ENCODE measurements around the gene GFOD2.

The GFOD2 gene

DNA sequence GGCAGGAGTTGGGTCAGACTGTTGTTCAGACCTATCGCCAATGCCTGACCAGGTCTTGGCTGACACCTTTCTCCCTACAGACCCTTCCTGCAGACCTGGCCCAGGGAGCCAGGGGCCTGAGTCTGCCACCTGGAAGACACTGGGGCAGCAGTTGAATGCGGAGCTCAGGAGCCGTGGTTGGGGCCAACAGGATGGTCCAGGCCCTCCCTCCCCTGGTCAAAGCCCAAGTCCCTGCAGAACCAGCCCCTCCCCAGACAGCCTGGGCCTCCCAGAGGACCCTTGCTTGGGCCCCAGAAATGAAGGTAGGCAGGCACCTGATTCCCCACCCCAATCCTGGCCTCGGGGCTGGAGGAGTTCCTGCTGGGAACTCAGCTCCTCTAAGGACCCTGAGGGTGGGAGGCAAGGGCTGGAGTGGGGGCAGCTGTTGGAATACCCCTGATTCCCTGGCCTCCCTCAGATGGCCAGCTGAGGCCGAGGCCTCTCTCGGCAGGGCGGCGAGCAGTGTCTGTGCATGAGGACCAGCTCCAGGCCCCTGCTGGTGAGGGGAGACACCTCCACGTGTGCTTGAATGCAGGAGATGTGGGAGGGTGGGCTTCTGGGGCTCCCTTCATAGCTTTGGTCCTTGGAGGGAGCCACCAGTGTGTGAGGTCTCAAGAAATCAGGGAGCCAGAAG lies 62.6 kb downstream of the GFOD2 start:
- DNase-seq, result no peak

DNA sequence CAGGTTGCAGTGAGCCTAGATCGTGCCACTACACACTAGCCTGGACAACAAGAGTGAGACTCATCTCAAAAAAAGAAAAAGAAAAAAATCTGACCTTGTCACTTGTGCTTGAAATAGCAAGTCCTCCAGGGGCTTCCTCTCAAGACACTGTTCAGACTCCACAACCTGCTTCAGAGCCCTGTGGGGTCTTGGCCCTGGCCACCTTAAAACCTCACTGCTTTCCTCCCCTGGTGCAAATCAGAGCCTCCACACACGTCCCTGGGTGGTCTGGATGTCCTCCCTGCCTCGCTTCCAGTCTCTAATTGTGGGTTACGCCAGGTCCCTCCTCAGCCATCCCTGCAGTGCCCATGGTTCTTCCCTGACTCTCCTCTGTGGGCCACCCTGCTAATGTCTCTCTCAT lies 63.8 kb downstream of the GFOD2 start:
- no peak for DNase-seq

DNA sequence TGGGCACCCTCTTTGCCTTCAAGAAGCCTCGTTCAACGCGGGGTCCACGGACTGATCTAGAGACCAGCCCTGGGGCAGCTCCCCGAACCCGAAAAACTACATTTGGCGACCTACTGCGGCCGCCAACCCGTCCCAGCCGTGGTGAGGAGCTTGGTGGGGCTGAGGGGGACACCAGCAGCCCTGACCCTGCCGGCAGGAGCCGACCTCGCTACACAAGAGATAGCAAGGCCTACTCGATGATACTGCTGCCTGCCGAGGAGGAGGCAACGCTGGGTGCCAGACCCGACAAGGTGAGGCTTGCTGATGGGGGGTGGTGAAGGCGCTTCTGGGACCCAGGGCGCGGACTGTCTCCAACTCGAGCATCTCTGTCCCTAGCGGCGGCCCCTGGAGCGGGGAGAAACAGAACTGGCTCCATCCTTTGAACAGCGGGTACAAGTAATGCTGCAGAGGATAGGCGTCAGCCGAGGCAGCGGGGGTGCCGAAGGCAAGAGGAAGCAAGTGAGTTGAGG lies 64.7 kb downstream of the GFOD2 start:
- DNase-seq, result no peak

DNA sequence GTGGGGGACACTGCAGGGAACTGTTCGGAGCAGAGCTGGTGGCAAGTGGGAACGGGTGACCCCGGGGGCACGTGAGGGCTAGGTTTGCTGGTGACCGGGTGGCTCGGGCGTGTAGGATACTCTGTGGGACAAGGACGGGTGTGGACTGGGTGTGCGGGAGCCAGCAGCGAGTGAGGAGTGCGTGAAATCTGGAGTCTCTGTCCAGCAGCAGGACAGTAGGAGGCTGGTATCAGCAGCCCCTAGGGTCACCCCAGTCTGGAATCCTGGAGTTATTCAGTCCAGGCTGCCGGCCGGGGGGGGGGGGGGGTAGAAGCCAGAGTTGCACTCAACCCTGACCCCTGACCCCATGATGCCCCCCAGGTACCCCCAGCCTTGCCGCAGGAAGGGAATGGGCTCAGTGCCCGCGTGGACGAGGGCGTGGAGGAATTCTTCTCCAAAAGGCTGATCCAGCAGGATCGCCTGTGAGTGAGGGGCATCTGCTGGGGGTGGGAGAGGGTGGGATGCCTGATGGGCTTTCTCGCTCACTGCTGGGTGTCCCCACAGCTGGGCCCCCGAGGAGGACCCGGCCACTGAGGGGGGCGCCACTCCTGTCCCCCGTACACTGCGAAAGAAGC lies 65.2 kb downstream of the GFOD2 start:
- no peak for DNase-seq

DNA sequence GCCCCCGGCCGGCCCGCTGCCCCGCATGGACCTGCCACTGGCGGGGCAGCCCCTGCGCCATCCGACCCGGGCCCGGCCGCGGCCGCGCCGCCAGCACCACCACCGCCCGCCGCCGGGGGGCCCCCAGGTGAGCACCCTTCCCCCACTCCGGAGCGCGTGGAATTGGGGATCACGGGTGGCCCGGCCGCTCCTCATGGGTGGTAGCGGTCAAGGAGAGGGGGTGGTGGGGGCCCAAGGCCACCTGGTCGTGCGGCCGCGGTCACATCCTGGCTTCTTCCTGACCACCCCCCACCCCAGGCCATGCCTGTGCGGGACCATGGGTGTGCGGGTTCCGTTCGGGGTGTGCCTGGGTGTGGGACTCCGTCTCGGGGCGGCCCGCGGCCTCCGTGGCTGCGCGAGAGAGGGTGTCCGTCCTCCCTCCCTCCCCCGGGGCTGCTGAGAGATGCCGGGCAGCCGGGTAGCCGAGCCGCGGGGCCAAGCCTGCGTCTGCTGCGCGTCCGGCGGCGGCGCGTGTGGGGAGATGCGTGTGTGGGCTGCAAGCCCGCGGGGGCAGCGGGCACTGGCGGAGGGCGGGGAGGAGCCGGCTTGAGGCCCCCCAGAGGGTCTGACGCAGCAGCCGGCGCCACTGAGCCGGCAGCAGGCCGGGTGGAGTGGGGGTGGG lies 65.9 kb downstream of the GFOD2 start:
- no peak for DNase-seq

DNA sequence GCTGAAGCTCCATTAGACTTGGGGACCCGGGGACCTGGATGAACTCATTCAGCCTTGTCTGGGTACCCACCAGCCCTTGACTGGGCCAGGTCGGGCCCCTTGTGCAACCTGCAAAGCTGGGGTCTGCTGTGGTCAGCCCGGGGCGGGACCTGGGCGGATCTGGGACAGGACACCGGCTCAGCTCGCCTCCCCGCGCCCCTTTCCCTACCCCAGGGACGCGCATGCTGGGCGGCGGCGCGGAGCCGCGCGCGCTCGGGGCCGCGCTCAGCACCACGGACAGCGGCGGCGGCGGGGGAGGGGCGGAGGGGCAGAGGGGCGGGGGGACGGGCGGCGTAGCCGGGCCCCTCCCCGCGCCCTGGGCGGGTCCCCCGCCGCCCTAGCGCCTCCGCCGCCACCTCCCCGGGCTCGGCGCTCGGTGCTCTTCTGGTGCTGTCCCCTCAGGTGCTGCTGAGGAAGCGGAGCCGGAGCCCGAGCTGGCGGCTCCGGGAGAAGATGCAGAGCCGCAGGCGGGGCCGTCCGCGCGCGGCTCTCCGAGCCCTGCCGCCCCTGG lies 66.5 kb downstream of the GFOD2 start:
- DNase-seq, result no peak

DNA sequence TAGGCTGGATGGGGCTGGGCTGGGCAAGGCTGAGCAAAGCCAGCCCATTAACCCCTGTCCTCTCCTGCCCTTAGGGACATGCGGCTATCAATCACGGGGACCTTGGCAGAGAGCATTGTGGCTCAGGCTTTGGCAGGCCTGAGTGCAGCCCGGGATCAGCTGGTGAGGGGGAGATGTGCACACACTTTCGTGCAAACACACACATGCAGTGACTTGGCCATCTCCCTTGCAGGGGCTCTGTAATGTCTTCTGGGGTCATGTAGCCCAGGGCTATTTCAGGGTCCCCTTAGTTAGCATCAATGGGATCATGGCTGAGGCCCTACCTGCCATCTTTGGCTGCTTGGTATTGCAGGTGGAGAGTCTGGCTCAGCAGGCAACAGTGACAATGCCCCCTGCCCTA lies 67.3 kb downstream of the GFOD2 start:
- no peak for DNase-seq

DNA sequence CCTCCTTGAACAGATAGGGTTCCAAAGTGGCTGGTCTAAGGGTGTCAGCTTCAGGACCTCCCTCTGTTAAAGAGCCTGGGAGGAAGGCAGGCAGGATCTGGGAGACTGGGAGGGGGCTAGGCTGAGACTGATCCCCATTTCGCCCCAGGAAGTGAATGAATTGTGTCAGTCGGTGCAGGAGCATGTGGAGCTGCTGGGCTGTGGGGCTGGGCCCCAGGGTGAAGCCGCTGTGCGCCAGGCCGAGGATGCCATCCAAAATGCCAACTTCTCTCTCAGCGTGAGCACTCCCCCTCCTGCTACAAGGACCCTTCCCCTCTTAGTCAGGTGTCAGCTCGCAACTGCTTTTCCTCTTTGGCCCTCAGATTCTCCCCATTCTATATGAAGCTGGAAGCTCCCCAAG lies 68.1 kb downstream of the GFOD2 start:
- no peak for DNase-seq

DNA sequence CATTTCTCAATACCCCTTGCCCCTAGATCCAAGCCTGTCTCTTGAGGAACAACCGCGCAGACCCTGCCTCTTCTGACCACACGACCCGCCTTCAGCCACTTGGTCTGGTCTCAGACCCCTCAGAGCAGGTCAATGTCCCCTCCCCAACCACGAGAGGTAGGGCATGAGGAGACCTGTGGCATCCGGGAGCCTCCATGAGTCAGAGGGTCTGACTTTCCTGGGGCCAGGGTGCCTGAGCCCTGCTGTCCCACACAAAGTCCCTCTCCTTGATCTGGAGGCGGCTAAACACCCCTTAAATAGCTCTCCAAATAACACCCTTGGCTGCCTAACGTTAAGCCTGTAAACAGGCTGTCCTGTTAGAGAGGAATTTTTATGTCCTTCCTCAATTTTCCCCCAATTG lies 69.1 kb downstream of the GFOD2 start:
- DNase-seq, result no peak

DNA sequence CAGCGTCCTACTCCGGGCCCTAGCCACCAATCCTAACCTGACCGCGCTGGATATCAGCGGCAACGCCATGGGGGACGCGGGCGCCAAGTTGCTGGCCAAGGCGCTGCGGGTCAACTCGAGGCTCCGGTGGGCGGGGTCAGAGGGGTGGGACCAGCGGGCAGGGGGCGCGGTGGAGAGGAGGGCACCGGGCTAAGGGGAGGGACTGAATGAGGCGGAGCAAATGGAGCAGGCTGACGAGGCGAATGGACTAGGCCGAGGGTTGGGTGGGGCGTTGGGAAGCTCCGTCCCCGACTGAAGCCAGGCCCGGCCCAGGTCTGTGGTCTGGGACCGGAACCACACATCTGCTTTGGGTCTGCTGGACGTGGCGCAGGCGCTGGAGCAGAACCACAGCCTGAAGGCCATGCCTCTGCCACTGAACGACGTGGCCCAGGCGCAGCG lies 69.6 kb downstream of the GFOD2 start:
- no peak for DNase-seq

DNA sequence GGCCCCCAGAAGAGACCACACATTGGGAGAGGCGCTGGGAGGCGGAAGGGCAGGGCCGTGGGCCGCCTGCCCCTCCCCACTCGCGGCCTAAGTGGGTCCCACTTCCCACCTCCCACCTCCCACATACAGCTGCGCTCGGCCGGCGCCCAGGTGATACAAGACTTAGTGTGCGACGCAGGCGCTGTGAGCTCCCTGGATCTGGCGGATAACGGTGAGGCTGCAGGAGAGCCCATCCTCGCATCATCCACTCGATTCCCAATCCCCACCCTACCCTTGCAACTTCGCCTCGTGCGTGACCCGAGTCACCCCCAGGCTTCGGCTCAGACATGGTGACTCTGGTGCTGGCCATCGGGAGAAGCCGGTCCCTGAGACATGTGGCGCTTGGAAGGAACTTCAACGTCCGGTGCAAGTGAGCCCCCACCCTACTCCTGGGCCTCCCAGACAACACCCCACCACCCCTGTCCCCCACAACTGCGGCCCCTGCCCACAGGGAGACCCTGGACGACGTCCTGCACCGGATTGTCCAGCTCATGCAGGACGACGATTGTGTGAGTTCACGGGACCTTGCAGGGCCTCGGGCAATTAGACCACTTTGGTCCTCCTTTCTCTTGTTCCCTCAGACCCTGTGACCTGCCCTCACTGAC lies 70.2 kb downstream of the GFOD2 start:
- no peak for DNase-seq

DNA sequence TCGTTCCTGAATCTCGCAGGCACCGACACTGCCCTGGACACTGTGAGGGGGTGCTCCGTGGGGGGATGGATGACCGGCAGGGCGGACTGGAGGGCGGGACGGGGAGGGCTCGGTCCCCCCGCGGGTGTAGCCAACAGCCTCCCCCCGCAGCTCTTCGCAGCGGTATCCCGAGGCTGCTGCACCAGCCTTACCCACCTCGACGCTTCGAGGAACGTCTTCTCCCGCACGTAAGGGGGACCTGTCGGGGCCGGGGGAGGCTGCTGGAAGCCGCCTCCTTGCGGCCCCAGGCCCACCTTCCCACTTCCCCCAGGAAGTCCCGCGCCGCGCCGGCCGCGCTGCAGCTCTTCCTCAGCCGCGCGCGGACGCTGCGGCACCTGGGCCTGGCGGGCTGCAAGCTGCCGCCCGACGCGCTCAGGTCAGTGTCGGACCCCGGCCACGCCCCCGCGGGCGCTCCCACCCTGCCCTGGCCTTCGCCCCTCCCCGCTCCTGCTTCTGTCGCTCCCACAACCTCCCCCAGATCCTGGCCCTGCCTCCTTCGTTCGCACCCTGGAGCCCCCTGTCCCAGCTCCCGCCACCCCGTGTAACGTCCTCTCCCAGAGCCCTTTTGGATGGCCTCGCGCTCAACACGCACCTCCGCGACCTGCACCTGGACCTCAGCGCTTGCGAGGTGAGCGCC lies 70.9 kb downstream of the GFOD2 start:
- no peak for DNase-seq

DNA sequence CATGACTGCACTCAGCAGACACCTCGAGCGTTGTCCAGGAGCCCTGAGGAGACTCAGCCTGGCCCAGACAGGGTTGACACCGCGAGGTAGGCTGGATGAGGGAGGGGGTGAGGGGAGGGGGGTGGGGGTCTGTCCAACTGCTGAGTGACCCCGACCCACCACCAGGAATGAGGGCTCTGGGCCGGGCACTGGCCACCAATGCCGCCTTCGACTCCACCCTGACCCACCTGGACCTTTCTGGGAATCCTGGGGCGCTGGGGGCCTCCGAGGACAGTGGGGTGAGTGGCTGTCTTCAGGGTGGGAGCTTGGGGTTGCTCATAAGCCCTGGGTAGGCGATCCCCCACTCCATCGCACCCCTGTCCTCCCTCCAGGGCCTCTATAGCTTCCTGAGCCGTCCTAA lies 71.4 kb downstream of the GFOD2 start:
- DNase-seq, result no peak

DNA sequence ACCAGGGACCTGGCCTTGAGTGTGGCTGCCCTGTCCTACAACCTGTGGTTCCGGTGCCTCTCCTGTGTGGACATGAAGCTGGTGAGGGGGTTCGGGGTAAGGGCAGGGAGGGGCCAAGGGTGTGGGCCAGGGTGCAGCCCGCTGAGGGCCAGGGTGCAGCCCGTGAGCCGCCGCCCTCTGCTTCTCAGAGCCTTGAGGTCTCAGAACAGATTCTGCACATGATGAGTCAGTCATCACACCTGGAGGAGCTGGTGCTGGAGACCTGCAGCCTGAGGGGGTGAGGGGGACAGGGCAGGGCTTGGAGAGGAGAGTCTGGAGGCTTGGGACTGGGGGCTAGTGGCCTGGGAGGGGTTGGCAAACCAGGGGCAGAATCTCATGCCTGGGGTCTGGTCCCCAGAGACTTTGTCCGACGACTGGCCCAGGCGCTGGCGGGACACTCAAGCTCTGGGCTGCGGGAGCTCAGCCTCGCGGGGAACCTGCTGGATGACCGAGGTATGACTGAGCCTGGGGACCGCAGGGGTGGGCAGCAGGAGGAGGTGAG lies 71.9 kb downstream of the GFOD2 start:
- no peak for DNase-seq

DNA sequence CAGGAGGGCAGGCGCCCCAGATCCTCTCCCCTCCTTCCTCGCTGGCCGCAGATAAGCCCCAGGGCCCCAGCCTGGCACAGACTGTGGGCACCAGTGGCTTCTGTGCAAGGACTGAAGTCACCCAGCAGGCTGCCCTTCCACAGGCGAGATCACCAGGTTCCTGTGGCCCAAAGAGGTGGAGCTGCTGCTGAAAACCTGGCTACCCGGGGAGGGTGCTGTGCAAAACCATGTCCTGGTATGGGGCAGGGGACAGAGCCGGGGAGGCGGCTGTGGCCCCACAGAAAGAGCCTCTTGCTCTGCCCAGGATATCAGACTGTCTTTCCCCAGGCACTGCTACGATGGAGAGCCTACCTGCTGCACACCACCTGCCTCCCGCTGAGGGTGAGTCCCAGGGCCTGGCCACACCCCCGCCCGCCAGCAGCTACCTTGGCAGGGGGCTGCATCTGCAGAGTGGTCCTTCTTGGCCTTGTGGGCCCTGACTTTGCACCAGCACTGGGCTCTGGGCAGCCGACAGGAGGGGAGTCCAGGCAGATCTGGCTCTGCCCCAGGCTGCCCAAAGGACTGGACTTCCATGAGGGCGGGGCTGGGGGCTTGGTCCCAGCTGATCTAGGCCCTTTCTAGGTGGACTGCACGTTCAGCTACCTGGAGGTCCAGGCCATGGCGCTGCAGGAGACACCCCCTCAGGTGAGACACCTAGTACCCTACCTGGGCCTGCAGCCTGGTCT lies 73.6 kb downstream of the GFOD2 start:
- DNase-seq, result no peak

DNA sequence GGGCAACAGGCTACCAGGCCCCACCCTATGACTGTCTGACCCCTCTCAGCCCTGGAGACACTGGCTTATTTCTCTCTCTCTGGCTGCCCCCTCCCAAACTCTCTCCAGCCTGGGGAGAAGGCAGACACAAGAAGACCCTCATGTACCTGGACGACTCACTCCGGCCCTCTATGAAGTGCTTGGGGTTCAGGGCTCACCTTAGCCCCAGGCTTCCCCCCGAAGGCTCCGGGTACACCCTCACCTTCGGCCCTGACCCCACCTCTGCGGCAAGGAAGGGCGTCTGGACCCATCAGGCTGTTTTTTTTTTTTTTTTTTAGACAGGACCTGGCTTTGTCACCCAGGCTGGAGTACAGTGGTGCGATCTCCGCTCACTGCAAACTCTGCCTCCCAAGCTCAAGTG lies 75.1 kb downstream of the GFOD2 start:
- no peak for DNase-seq

DNA sequence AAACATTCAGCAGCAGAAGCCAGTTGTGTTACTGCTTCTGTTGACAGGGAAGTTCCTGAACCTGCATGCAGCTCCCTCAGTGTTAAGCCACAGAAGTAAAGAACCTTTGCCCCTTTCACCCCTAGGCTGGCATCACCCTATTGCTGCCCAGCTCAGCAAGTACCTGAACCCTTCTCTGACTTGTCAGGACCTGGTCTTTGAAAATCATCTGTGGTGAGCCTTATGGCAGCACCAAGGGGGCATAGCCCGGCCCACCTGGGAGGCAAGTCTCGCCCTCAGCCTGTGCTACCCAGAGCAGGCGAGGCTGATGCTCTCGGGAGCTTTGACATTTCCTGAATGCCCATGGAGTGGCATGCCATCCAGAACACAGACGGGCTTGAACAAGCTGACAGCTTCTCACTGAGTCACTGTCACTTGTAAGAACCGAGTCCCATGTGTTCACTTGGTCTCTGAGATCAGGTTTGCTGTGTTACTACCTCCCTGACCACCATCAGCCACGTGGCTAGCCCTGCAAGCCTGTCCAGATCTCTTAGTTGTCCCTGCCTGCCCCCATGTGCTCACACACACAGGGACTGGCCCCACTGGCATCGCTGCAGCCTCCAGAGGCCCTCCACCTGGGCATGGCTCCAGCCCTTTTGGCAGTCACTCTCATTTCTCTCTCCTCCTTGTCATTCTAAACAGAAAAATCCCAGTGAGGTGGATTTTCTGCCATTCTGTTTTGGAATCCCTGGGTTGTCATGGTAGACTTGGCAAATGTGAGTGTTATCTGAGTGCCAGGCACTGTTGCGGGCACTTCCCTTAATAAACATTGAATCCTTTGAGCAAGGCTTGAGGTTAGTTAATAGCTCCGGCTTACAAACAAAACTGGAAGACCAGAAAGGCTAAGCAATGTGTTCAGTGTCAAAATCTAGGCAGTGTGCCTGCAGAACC lies 77.1 kb downstream of the GFOD2 start:
- no peak for DNase-seq

DNA sequence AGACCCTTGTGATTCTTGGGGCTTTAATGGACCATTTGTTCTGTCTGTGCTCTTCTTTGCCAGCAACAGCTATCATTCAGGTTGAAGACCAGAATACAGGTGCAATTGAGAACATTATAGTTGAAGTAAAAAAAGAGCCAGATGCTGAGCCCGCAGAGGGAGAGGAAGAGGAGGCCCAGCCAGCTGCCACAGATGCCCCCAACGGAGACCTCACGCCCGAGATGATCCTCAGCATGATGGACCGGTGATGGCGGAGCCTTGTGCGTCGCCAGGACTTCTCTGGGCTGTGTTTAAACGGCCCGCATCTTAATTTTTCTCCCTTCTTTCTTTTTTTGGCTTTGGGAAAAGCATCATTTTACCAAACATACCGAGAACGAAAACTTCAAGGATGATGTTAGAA lies 81.5 kb downstream of the GFOD2 start:
- no peak for DNase-seq

DNA sequence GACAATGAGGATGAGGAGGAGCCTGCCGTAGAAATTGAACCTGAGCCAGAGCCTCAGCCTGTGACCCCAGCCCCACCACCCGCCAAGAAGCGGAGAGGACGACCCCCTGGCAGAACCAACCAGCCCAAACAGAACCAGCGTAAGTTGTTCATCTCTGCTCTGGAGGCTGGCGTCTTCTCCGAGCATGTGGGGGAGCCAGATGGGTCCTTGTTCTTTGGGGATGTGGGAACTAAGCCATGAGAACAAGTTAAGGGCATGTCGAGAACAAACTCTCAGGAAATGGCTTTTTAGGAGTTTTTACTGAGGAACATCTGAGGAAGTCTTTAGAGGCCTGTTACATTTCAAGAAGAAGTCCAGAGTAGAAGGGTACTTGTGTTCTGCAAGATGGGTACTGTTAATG lies 82.4 kb downstream of the GFOD2 start:
- DNase-seq, result no peak

DNA sequence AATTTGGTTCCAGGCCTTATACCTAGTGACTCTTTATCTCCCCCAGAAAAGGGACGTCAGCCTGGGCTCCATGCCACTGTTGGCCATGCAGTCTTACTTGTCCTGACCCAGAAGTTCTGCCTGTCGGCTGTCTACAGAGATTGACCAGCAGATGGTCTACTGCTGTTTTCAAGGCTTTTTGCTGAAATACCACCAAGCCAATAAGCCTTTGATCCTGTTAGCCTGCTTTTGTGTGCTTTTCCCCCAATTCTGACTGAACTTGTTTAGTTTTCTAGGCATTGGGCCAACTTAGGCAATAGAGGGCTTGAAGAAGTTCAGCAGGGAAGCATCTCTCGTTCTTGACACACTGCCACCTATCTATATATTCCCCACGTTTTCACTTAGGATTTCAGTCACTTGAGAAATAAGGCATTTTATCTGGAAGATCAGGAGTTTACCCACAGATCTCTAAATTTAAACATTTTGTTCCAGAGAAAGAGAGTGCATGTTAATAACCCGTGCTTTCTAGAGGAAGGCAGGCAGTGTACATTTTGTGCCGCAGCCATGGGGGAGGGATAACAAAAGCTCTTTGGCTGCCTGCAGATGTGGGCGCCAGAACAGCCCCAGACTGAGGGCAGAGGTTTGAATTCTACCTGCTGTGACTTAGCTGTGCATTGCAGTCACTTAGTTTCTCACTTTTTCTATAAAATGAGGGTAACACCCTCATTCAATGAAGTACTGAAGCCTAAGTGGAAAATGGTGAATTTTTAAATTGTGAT lies 86.5 kb downstream of the GFOD2 start:
- no peak for DNase-seq
